GM04504 (cell line): ENCODE data around the gene SDC1.
"Not testable (repeated sequence)": the region's sequence is repeated elsewhere in the genome, so short reads cannot be mapped to it uniquely, and the experiment has no call there.

Experiments
- DNase-seq: peaks from one replicate; pipeline ENCODE4 v3.0.0-alpha.2; 2012; ENCODE audit warnings: low read depth

The SDC1 gene

GRCh38 chr2:20224716-20225293 is at the start of gene SDC1:
SDC1 (minus strand) TSS chr2:20225130; CDS start chr2:20224867, 263 bp downstream.
- DNase-seq = no peak

DNA sequence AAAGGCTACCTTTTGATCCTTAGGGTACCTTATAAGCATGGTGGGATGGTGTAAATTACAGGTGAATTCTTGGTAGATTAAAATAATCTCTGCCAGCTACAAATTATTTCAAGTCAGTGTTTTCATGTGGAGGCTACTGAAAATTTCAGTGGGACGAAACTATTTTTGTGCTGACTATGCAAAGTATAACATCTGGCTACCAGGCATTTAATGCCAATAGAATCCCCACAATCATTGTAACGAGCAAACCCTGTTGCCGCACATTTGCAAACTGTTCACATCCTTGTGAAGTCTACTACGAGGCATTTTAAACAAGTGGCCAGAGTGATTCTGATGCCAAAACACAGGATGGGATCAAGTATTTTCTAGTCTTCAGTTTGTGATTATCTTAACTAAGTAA is 48.1 kb upstream of the SDC1 start:
- no peak for DNase-seq

DNA sequence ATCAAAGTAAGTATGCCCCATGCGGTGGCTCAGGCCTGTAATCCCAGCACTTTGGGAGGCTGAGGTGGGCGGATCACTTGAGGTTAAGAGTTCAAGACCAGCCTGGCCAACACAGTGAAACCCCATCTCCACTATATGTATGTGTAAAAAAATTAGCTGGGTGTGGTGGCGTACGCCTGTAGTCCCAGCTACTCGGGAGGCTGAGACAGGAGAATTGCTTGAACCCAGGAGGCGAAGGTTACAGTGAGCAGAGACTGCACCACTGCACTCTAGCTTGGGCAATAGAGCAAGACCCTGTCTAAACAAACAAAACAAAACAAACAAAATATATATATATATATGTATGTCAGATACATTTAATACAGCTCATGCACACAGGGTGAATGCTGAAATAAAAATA is 43.4 kb upstream of the SDC1 start:
- DNase-seq = not testable (repeated sequence)

- DNase-seq = no peak
Observed at GRCh38 chr2:20267529-20267928, 42.6 kb upstream of the SDC1 start.

DNA sequence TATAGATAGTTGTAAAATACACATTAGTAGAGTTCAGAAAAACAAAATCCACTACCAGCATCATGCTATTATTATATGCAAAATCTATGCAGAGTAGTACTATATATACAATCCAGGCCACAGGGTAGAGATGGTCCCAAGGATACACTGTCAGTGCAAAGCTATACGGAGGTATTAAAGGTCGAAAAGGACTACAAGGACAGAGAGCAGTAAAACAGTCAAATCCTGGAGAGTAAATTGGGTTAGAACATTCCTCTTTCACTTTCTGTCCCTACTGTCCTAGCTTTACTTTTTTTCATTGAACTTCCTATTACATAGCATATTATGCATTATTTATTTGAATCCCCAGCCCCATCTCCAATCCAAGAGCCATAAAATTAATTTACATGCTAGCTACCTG is 39.7 kb upstream of the SDC1 start:
- no peak for DNase-seq

- DNase-seq = no peak
Observed at GRCh38 chr2:20257411-20257810, 32.5 kb upstream of the SDC1 start.

DNA sequence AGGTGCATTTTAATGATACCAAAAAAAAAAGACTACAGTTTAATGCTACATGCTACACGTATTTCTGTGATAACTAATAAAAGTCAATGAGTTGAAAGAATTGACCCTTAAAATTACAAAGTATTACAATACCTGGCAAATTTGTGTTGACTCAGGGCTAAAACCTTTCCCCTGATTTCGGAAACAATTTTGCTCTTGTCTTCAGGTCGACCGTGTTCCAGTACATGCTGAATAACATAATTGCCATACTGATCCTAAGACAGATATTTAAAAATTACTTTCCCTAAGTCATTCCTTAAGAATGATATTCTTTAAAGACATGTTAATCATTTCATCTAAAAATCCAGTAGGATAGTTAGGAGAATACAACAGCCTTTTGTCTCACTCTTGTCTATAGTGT is 29.8 kb upstream of the SDC1 start:
- no peak for DNase-seq

DNA sequence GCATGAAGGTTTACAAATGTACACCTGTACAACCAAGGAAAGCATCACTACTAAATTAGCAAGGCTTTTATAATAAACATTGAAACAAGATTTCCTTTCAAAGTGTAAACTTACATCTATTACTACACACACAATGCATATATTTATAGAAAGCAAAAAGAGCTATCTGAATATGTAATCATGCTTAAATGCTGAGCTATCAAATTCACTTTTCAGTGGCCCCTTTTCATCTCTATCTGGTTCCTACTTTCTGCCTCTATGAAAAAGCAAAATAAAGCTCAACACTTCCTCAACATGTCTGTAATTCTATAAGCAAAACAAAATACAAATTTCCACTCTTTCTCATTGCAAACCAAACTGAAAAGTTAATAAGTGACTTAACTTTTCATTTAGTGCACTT is 25.5 kb upstream of the SDC1 start:
- DNase-seq = no peak

DNA sequence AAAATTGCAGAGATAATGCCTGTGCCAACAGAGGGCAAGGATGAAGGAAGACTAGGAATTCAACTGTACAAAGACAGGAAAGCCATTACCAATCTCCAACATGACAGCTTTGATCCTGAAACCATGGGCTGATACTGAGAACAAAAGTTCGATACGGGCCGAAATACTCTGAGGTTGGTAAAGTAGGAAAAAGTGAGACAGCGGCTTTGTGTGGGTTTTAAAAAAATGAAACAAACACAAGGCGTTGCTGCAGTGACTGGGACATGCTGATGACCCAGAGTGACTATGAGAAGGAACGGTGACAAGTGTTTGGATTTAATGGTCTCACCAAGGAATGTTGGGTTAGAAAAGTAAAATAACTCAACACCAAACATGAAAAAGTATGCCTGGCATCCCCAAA is 24.2 kb upstream of the SDC1 start:
- DNase-seq = no peak

DNA sequence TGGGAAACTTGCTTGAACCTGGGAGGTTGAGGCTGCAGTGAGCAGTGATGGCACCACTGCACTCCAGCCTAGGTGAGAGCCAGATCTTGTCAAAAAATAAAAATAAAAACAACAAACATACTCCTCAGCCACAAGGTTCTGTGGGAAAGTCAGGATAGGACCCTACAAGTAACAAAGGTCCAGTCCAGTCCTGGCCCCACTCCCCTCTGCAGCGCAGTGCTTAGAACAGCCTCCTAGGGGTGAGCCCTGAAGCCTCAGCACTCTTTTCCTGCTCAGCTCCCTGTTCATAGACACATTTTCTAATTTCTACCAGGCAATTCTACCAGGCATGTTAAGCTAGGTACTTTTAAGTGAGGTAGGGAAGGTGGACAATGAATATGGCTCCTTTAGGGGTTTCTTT is 22.2 kb upstream of the SDC1 start:
- no peak for DNase-seq

DNA sequence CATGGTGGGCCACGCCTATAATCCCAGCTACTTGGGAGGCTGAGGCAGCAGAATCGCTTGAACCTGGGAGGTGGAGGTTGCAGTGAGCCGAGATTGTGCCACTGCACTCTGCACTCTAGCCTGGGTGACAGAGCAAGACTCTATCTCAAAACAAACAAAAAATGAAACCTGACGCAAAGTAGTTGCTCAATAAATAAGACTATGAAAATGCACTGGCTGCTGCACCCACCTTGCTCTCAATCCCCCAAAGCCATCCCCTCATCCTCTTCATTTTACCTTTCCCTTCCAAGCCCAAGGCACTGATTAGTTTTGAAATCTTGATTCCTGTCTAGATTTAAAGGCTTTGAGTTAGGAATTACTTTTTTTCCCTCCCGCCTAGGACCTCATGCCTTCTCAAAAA is 18.7 kb upstream of the SDC1 start:
- not testable (repeated sequence) for DNase-seq

DNA sequence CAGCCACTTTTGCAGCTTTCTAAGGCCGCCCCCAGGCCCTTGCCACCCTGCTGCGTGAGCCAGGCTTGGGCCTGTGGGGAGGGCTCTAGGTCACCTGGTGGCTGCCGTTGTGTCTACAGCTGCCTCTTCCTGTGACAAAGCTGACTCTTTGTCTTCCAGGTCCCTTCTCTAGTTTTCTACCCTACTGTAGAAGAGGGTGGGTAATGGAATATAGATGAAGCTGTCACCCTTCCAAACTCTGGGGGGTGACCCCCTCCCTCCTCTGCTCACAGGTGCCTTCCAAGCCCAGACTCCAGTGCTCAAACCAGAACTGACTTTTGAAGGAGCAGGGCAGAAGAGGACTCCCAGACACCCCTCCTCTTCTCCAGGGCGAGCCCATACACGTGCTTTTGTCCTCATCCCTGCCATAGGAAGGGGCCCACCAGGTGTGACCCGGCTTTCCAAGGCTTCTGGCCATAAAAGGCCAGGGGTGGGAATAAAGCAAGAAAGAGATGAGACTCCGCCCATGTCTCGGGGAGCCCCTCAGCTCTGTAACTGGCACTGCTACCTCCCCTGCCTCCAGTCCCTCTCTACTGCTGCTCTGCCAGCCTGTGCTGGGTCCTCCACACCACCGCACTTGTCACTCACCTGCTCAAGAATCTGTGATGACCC is 17.9 kb upstream of the SDC1 start:
- no peak for DNase-seq

DNA sequence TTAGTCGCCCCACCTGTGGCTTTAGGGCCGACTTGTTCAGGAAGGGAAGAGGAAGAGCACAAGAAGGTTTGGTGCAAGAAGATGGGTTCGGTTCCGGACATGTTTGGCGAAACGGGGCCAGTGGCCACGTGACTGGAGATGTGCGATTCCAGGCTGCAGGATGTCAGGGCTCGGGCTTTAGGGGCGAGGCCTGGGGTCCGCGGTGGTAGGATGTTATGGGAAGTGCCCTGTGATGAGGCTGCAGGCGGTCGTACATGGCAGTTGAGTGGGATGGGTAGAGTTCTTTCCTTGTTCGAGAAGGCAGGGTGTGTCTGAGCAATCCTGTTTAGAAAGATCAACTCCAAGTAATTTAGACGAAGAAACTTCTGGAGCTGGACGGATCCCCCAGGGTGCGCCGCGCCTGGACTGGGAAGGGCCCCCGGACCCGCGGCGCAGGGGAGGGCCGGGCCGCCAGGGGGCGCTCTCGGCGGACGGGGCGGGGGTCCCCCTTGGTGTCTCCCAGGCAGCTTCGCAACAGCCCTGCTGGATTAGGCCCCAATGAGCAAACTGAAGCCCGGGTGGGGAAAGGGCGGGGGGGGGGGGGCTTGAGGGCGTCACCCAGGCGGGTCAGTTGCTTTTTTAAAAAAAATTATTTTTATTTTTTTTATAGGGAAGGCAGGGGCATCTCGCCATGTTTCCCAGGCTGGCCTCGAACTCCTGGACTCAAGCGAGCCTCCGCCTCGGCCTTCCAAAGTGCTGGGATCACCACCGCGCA is 17.2 kb upstream of the SDC1 start:
- no peak for DNase-seq

- not testable (repeated sequence) for DNase-seq
Observed at GRCh38 chr2:20240291-20240690, 15.4 kb upstream of the SDC1 start.

GRCh38 chr2:20236496-20236895 is 11.6 kb upstream of the SDC1 start:
- DNase-seq = no peak

DNA sequence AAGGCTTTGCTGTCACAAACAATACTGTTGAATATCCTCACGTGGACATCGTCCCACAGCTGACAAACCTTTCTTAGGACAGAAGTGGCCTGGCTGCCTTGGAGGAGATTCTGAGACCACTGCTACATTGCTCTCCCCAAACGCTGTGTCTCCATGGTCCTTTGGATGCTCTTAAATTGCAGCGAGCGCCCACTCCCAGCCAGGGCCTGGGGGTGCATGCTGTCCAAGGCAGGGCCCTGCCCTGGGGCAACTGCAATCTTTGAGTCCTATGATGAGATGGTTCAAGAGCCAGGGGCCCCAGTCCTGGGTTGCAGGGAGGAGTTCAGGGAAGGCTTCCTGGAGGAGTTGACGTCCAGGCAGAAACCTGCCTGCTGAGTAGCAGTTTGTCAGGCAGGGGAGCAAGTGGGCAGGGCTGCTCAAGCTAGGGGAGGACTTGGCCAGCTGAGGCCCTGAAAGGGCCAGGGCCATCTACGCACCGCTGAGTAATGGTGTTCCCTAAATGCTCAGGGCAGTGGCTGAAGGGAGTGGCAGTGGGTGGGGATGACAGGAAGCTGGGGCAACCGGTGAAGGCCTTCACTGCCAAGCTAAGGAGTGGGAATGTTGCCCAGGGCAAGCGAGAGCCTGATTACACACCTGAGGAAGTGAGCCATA is 10.8 kb upstream of the SDC1 start:
- no peak for DNase-seq

GRCh38 chr2:20234597-20234996 is 9.7 kb upstream of the SDC1 start:
- DNase-seq = not testable (repeated sequence)

GRCh38 chr2:20232837-20233207 is 7.9 kb upstream of the SDC1 start:
- no peak for DNase-seq

- DNase-seq = no peak
Observed at GRCh38 chr2:20231598-20232026, 6.7 kb upstream of the SDC1 start.

GRCh38 chr2:20231159-20231558 is 6.2 kb upstream of the SDC1 start:
- no peak for DNase-seq

DNA sequence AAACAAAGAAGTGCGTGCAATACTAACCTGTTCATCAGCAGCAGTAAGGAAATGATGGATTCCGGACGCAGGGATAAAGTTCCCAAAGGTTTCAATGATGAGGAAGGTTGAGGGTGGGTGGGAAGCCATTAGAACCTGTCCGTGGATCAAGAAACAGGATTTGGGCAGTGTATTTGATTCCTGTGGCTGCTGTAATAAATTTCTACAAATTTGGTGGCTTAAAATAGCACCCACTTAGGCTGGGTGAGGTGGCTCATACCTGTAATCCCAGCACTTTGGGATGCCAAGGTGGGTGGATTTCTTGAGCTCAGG is 5.1 kb upstream of the SDC1 start:
- DNase-seq = no peak

DNA sequence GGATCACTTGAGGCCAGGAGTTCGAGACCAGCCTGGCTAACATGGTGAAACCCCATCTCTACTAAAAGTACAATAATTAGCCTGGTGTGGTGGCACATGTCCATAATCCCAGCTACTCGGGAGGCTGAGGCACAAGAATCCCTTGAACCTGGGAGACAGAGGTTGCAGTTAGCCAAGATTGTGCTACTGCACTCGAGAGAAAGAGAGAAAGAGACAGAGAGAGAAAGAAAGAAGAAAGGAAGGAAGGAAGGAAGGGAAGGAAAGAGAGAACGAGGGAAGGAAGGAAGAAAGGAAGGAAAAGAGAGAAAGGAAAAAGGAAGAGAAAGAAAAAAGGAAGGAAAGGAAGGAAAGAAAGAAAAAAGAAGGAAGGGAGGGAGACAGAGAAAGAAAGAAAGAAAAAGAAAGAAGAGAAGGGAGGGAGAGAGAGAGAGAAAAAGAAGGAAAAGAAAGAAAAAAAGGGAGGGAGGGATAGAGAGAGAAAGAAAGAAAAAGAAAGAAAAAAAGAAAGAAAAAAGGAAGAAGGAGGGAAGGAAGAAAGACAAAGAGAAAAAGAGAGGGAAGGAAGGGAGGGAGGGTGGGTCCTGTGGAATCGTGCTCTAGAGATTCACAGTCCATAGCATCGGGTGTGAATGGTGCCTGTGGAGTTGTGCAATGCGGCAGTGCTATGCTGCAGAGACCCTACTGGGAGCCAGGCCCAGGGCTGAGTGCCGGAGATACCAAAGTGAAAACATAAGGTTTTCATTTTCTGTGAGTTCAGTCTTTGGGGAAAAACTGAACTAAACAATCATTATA is 4.6 kb upstream of the SDC1 start:
- DNase-seq = peak; percentile 55
